HL-60/S4 (cell line): ENCODE measurements around the gene RNF168.
"Not testable (repeated sequence)": the region's sequence is repeated elsewhere in the genome, so short reads cannot be mapped to it uniquely, and the experiment has no call there.

Source experiments
- in situ Hi-C: fragments of 300-500 bp; cut with MboI; formaldehyde crosslinking; loops from 2 replicates; pipeline ENCODE4 v1.14.3; 2022; ENCODE audit warnings: low sequenced_read_pairs

RNF168 gene

DNA sequence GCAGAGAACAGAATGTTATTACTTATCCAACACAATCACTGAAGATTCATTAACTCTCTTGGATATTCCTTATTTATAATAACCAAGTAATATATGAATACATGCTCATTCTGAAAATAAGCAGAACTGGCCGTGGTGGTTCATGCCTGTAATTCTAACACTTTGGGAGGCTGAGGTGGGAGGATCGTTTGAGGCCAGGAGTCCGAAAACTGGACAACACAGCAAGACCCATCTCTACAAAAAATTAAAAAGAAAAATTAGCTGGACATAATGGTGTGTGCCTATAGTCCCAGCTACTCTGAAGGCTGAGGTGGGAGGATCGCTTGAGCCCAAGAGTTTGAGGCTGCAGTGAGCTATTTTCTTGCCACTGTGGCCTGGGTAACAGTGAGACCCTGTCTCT is 25.9 kb downstream of the RNF168 start:
- in situ Hi-C loops, result no loop called here

GRCh38 chr3:196472286-196472685 is 31.3 kb downstream of the RNF168 start:
- in situ Hi-C loops, result no loop called here

GRCh38 chr3:196471551-196471950 is 32.0 kb downstream of the RNF168 start:
- in situ Hi-C loops, result no loop called here

GRCh38 chr3:196470182-196470581 is 33.4 kb downstream of the RNF168 start:
- in situ Hi-C loops, result not testable (repeated sequence)

DNA sequence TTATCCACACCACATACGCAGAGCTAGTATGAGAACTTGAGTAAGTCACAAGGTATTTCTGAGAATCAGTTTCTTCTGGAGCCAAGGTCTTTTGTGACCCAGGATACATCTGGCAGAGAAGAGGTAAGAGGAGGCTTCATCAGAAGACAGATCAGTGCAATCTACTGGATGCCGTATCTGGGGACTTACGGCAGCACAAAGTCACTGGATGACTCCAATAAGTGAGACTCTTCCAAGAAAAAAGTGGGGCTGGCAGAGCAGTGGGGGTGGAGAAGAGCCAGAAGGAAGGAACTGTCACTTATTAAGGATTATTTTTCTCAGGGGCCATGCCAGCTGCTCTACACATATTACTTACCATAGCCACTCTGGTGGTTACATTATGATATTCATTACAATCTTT is 39.8 kb downstream of the RNF168 start:
- in situ Hi-C loops, result no loop called here

GRCh38 chr3:196463478-196463756 is 40.2 kb downstream of the RNF168 start:
- in situ Hi-C loops, result no loop called here

DNA sequence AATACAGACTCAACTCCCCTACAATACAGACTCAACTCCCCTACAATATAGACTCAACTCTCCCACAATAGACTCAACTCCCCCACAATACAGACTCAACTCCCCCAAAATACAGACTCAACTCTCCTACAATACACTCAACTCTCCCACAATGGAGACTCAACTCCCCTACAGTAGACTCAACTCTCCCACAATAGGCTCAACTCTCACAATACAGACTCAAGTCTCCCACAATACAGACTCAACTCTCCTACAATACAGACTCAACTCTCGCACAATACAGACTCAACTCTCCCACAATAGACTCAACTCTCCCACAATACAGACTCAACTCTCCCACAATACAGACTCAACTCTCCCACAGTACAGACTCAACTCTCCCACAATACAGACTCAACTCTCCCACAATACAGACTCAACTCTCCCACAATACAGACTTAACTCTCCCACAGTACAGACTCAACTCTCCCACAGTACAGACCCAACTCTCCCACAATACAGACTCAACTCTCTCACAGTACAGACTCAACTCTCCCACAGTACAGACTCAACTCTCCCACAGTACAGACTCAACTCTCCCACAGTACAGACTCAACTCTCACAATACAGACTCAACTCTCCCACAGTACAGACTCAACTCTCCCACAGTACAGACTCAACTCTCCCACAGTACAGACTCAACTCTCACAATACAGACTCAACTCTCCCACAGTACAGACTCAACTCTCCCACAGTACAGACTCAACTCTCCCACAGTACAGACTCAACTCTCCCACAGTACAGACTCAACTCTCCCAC is 40.7 kb downstream of the RNF168 start:
- in situ Hi-C loops, result not testable (repeated sequence)

DNA sequence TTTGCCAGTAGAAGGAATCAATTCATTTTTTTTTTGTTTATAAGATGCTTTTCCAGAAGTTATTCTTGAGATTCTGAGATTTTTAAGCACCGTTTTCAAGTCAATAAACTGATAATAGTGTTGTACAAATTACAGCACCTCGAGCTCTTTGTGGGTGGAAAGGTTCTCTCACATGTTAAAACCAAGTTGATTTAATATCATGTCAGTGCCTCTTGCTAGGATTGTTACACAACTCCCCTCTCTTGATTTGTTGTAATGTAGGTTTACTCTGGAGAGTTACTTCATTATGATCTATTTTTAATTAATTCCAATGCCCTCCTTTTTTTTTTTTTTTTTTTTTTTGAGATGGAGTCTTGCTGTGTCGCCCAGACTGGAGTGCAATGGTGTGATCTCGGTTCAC is 45.5 kb downstream of the RNF168 start:
- in situ Hi-C loops, result no loop called here

GRCh38 chr3:196457470-196457869 is 46.1 kb downstream of the RNF168 start:
- in situ Hi-C loops, result not testable (repeated sequence)

GRCh38 chr3:196454935-196455334 is 48.6 kb downstream of the RNF168 start:
- in situ Hi-C loops, result no loop called here

GRCh38 chr3:196445391-196445790 is 58.2 kb downstream of the RNF168 start:
- in situ Hi-C loops, result not testable (repeated sequence)

DNA sequence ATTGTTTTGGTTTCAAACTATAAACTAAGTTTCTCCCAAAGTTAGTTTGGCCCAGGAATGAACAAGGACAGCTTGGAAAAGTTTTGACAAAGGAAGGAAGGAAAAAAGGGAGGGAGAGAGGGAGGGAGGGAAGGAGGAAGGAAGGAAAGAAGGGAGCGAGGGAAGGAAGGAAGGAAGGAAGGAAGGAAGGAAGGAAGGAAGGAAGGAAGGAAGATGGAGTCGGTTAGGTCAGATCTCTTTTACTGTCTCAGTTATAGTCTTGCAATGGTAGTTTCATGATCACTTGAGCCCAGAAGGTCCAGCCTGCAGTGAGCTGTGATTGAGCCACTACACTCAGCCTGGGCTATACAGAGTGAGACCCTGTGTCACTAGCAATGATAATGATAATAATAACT is 59.1 kb downstream of the RNF168 start:
- in situ Hi-C loops, result no loop called here

GRCh38 chr3:196440696-196441095 is 62.9 kb downstream of the RNF168 start:
- in situ Hi-C loops, result no loop called here

DNA sequence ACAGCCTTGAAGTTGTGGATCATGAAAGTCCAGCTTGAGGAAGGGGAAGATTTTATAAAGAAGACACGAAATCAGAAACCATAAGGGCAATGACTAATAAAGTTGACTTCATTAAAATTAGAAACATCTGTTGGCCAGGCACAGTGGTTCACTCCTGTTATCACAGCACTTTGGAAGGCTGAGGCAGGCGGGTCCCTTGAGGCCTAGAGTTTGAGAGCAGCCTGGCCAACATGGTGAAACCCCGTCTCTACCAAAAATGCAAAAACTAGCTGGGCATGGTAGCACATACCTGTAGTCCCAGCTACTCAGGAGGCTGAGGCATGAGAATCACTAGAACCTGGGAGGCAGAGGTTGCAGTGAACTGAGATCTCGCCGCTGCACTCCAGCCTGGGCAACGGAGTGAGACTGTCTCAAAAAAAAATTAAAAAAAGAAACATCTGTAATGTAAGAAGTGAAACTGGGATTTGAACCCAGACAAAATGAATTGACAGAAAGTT is 63.5 kb downstream of the RNF168 start:
- in situ Hi-C loops, result no loop called here

GRCh38 chr3:196432137-196432879 is 71.3 kb downstream of the RNF168 start, which contains the start of gene UBXN7:
Gene UBXN7, minus strand, starts transcription at chr3:196432427. Its CDS starts 28 bp downstream, at chr3:196432399.
- in situ Hi-C loops, result no loop called here

GRCh38 chr3:196431181-196432136 is 72.1 kb downstream of the RNF168 start:
- in situ Hi-C loops, result no loop called here

DNA sequence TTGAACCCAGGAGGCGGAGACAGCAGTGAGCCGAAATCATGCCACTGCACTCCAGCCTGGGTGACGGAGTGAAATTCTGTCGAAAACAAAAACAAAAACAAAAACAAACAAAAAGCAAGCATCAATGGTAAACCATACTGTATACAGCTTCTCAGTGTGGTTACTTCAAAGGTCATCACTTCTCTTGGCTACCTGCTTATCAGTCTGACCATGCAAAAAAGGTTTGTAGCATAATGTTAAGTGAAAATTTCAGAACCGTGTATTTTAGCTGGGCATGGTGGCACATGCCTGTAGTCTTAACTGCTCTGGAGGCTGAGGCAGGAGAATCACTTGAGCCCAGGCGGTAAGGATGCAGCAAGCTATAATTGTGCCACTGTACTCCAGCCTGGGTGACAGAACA is 75.5 kb downstream of the RNF168 start:
- in situ Hi-C loops, result no loop called here

- in situ Hi-C loops, result not testable (repeated sequence)
Measured at GRCh38 chr3:196424421-196424820, 79.1 kb downstream of the RNF168 start.

- in situ Hi-C loops, result no loop called here
Measured at GRCh38 chr3:196423044-196423781, 80.4 kb downstream of the RNF168 start.

GRCh38 chr3:196421668-196422067 is 81.9 kb downstream of the RNF168 start:
- in situ Hi-C loops, result not testable (repeated sequence)
